GM19328 (cell line): ENCODE measurements around the gene OR8K3.

Source experiments
- ATAC-seq: cut with Tn5 transposase; IDR thresholded peaks from one replicate; pipeline ENCODE4 v1.9.1; 2021; ENCODE audit warnings: mild to moderate bottlenecking, moderate library complexity; ENCODE audit not compliant: unreplicated experiment

The OR8K3 gene

DNA sequence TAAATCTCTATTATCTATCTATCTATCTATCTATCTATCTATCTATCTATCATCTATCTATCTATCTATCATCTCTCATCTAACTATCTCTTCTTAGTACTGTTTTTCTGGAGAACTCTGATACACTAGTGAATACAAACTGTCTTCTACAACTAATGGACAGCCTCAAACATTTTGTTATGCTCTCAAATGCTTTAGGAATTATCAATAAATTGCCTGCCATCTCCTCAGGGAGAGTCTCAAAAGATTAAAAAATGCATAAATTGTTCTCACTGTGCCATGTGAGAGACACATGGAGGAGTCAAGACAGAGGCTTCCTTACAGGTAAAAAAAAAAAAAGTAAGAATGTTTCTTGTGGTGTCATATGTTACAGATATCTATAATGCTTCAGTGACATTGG lies at the start of gene OR8K3:
OR8K3 (plus strand) TSS at position 301 of the 400 bp plus-strand sequence. CDS start 3,163 bp downstream, outside the sequence.
- no peak for ATAC-seq

DNA sequence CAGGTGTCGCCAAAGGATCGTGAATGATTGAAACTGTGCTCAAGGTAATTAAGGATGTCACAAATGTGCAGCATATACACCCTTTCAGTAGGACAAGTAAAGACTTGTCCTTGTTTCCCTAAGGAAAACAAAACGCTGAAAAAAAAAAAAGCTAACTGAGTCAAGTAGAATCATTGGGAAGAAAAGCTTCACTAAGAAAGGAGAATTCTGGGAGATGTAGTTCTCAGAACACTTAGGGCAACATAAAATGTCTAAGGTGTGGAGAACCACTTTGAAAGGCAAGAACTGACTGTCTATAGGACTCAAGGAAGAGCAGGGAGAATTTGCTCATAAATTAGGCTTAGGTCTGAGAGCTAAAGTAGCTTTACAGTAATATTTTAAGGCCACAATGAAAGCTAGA lies 43.9 kb upstream of the OR8K3 start:
- no peak for ATAC-seq

- no peak for ATAC-seq
These were observed 41.1 kb upstream of the OR8K3 start, which contains the start of gene OR5T1 for GRCh38 chr11:56273854-56274253. TSS of gene OR5T1 (plus strand) at chr11:56274154. CDS start at chr11:56275639, 1,485 bp downstream.

DNA sequence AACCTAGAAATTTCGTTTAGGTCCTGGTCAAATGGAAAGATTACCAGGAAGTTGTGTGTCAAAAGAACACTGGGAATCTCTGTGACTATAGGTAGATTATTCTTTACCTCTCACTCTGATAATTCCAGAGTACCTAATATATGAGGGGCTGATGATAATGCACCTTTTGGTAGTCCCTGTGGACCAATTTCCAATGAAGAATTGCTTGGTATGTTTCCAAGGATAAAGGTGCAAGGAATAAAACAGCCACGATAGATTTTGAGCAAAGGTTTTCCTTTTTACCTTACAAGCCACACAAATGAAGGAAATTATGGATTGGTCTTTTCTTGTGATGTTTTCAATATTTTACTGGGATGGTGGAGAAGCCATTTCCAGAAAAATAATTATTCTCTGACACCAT lies 22.8 kb upstream of the OR8K3 start, which contains the start of gene OR8H1:
OR8H1 (minus strand) TSS at position 101 of the 400 bp plus-strand sequence. CDS start 1,192 bp downstream, outside the sequence.
- no peak for ATAC-seq

- no peak for ATAC-seq
These were observed 18.0 kb upstream of the OR8K3 start for GRCh38 chr11:56296898-56297297.

- ATAC-seq = no peak
These were observed 7.1 kb upstream of the OR8K3 start for GRCh38 chr11:56307836-56308235.

GRCh38 chr11:56331861-56332491 lies 17.0 kb downstream of the OR8K3 start:
- ATAC-seq = no peak

DNA sequence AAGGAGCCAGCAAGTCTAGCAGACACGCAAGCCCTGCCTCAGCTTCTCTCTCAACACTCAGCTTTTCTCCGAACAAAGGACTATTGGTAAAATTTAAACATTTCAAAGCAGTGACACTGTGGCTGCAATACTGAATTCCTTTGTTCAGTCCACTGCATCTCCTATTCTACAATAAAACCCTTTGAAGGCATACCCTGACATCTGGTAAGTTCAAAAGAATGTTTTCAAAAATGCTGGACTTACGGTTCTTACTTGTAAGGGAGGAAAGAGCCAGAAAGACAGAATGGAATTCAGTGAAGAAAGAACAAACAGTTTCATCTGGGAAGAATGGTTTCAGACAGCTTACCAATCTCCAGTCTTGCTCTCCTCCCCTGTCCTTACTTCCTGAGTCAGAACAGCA lies 18.2 kb downstream of the OR8K3 start:
- no peak for ATAC-seq

DNA sequence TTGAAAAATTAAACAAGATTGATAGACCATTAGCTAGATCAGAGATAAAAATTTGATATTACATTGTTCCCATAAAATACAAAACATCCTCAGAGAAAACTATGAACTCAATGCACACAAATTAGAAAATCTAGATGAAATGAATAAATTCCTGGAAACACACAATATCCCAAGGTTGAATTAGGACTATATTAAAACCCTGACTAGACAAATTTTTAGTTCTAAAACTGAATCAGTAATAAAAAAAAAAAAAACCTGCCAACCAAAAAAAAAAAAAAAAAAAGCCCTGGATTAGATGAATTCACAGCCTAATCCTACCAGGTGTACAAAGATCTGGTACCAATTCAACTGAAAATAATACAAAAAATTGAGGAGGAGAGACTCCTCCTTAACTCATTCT lies 25.3 kb downstream of the OR8K3 start:
- no peak for ATAC-seq

GRCh38 chr11:56345739-56346138 lies 30.8 kb downstream of the OR8K3 start, which contains the start of gene OR8K1:
TSS of gene OR8K1 (plus strand) at chr11:56346039. CDS start at chr11:56346039, 0 bp downstream.
- no peak for ATAC-seq

- no peak for ATAC-seq
These were observed 39.0 kb downstream of the OR8K3 start, which contains the start of gene OR8J1 for GRCh38 chr11:56353991-56354390. TSS of gene OR8J1 (plus strand) at chr11:56354291. CDS start at chr11:56360247, 5,956 bp downstream.
